ENCODE data around the gene HMCN1.

DNA sequence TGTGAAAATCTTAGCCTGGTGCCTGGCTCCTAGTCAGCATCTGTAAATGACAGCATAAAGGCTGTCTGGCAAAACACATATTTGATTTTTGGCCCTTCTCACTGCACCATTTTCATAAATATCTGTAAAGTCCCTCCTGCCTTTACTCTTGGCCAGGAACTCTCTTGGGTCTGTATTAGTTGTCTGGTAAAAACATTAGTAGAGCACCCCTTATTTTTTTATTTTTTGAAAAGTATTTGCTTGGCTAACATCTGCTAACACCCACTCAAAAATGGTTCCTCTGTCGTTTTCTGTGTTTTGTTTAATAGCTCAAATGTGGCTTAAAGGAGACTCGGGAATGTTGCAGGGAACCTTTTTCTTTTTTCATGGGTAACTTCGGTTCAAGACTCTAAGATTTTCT is 293.4 kb downstream of the HMCN1 start:
- TF ChIP-seq, protein P1, sequence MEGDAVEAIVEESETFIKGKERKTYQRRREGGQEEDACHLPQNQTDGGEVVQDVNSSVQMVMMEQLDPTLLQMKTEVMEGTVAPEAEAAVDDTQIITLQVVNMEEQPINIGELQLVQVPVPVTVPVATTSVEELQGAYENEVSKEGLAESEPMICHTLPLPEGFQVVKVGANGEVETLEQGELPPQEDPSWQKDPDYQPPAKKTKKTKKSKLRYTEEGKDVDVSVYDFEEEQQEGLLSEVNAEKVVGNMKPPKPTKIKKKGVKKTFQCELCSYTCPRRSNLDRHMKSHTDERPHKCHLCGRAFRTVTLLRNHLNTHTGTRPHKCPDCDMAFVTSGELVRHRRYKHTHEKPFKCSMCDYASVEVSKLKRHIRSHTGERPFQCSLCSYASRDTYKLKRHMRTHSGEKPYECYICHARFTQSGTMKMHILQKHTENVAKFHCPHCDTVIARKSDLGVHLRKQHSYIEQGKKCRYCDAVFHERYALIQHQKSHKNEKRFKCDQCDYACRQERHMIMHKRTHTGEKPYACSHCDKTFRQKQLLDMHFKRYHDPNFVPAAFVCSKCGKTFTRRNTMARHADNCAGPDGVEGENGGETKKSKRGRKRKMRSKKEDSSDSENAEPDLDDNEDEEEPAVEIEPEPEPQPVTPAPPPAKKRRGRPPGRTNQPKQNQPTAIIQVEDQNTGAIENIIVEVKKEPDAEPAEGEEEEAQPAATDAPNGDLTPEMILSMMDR (IDR thresholded peaks at IDR 0.05) = no peak
- TF ChIP-seq POLR2A (IDR thresholded peaks at IDR 0.05) = no peak

Data from thyroid gland (tissue), 4 donors.